HCEC 1CT (cell line): Measurements from ENCODE around the gene PEAK1.

ENCODE experiments used
- DNase-seq: peaks from one replicate; pipeline ENCODE4 v3.0.0-alpha.2; 2017

PEAK1 gene

GRCh38 chr15:77122576-77122975 lies 297.3 kb downstream of the PEAK1 start:
- DNase-seq = no peak

- no peak for DNase-seq
Measured at GRCh38 chr15:77121599-77121998, 298.3 kb downstream of the PEAK1 start.

- DNase-seq = no peak
Measured at GRCh38 chr15:77120576-77120975, 299.3 kb downstream of the PEAK1 start.

GRCh38 chr15:77119446-77119845 lies 300.5 kb downstream of the PEAK1 start:
- DNase-seq = no peak

- DNase-seq = peak; percentile 71
Measured at GRCh38 chr15:77118882-77119321, 301.0 kb downstream of the PEAK1 start.

- no peak for DNase-seq
Measured at GRCh38 chr15:77115179-77115578, 304.7 kb downstream of the PEAK1 start.

- DNase-seq = no peak
Measured at GRCh38 chr15:77112838-77113504, 306.9 kb downstream of the PEAK1 start.

- no peak for DNase-seq
Measured at GRCh38 chr15:77111789-77112188, 308.1 kb downstream of the PEAK1 start.

- DNase-seq = peak; percentile 34
Measured at GRCh38 chr15:77107531-77108355, 312.2 kb downstream of the PEAK1 start.

- no peak for DNase-seq
Measured at GRCh38 chr15:77107068-77107467, 312.8 kb downstream of the PEAK1 start.

GRCh38 chr15:77104155-77104554 lies 315.7 kb downstream of the PEAK1 start:
- DNase-seq = no peak

- DNase-seq = no peak
Measured at GRCh38 chr15:77099741-77100463, 320.0 kb downstream of the PEAK1 start.

- DNase-seq = no peak
Measured at GRCh38 chr15:77098572-77098971, 321.3 kb downstream of the PEAK1 start.

- no peak for DNase-seq
Measured at GRCh38 chr15:77097921-77098320, 322.0 kb downstream of the PEAK1 start.

- no peak for DNase-seq
Measured at GRCh38 chr15:77097248-77097721, 322.6 kb downstream of the PEAK1 start.

GRCh38 chr15:77096541-77096940 lies 323.4 kb downstream of the PEAK1 start:
- DNase-seq = no peak

- no peak for DNase-seq
Measured at GRCh38 chr15:77096138-77096537, 323.8 kb downstream of the PEAK1 start.

- no peak for DNase-seq
Measured at GRCh38 chr15:77094397-77095030, 325.4 kb downstream of the PEAK1 start.

- no peak for DNase-seq
Measured at GRCh38 chr15:77093436-77093835, 326.5 kb downstream of the PEAK1 start.

GRCh38 chr15:77091097-77091496 lies 328.8 kb downstream of the PEAK1 start:
- no peak for DNase-seq

GRCh38 chr15:77087213-77087612 lies 332.7 kb downstream of the PEAK1 start:
- DNase-seq = no peak

- peak; percentile 32 for DNase-seq
Measured at GRCh38 chr15:77085297-77085696, 334.6 kb downstream of the PEAK1 start.

GRCh38 chr15:77084436-77084835 lies 335.5 kb downstream of the PEAK1 start:
- no peak for DNase-seq
